LHCN-M2 (cell line): Measurements from ENCODE around the gene NTRK2. TPM values are rescaled to one million over a fixed set of nuclear protein-coding genes. Genes with fewer than 3 reads are reported as not detected.

Experiments
- DNase-seq: peaks from one replicate; pipeline ENCODE4 v3.0.0-alpha.2; 2012; ENCODE audit warnings: low read depth
- total RNA-seq: library from RNA; depleted of rRNA; stranded (reverse); fragments of >200 nt; gene quantifications from 2 replicates; pipeline ENCODE4 v1.2.3, GENCODE V29; 2014

Gene NTRK2
- total RNA-seq, 1 experiment from 2014 or later = not detected

- no peak for DNase-seq
Measured at GRCh38 chr9:84935528-84936117, 266.1 kb downstream of the NTRK2 start.

GRCh38 chr9:84937180-84937579 lies 267.7 kb downstream of the NTRK2 start:
- no peak for DNase-seq

- DNase-seq = no peak
Measured at GRCh38 chr9:84937581-84937980, 268.1 kb downstream of the NTRK2 start.

- DNase-seq = no peak
Measured at GRCh38 chr9:84939774-84940173, 270.2 kb downstream of the NTRK2 start.

GRCh38 chr9:84940294-84940693 lies 270.8 kb downstream of the NTRK2 start:
- DNase-seq = no peak

GRCh38 chr9:84941792-84942191 lies 272.3 kb downstream of the NTRK2 start:
- no peak for DNase-seq

- DNase-seq = no peak
Measured at GRCh38 chr9:84943482-84944050, 274.0 kb downstream of the NTRK2 start.

GRCh38 chr9:84945878-84946538 lies 276.5 kb downstream of the NTRK2 start:
- DNase-seq = no peak

- no peak for DNase-seq
Measured at GRCh38 chr9:84947412-84947972, 278.0 kb downstream of the NTRK2 start.

GRCh38 chr9:84949258-84949657 lies 279.7 kb downstream of the NTRK2 start:
- DNase-seq = no peak

GRCh38 chr9:84949971-84950370 lies 280.4 kb downstream of the NTRK2 start:
- DNase-seq = no peak

GRCh38 chr9:84950879-84951811 lies 281.6 kb downstream of the NTRK2 start:
- no peak for DNase-seq

GRCh38 chr9:84953252-84953773 lies 283.8 kb downstream of the NTRK2 start:
- no peak for DNase-seq

GRCh38 chr9:84953797-84954705 lies 284.5 kb downstream of the NTRK2 start:
- DNase-seq = peak; percentile 1

- DNase-seq = no peak
Measured at GRCh38 chr9:84955155-84955554, 285.6 kb downstream of the NTRK2 start.

- no peak for DNase-seq
Measured at GRCh38 chr9:84955971-84956370, 286.4 kb downstream of the NTRK2 start.

GRCh38 chr9:84959339-84959738 lies 289.8 kb downstream of the NTRK2 start:
- DNase-seq = no peak

- DNase-seq = no peak
Measured at GRCh38 chr9:84966876-84967830, 297.6 kb downstream of the NTRK2 start.

- no peak for DNase-seq
Measured at GRCh38 chr9:84969084-84969483, 299.6 kb downstream of the NTRK2 start.
